Epithelial cell of esophagus (primary cell): ENCODE results near the gene OR51B4.
"Not testable (repeated sequence)": the region's sequence is repeated elsewhere in the genome, so short reads cannot be mapped to it uniquely, and the experiment has no call there.

ENCODE experiments used
- DNase-seq: peaks from one replicate; pipeline ENCODE4 v3.0.0; 2010; ENCODE audit warnings: low read depth
- H3K4me3 ChIP-seq: 2 replicates; pipeline ENCODE4 v1.5.1; 2011; ENCODE audit warnings: mild to moderate bottlenecking, low read length, control low read depth
- TF ChIP-seq, protein P1 (sequence below): IDR thresholded peaks from 2 replicates; pipeline ENCODE4 v1.5.1; 2011; ENCODE audit warnings: low read depth, mild to moderate bottlenecking, low read length, control low read depth, inconsistent platforms; ENCODE audit not compliant: insufficient read depth; ENCODE audit errors: missing control alignments

Gene OR51B4

DNA sequence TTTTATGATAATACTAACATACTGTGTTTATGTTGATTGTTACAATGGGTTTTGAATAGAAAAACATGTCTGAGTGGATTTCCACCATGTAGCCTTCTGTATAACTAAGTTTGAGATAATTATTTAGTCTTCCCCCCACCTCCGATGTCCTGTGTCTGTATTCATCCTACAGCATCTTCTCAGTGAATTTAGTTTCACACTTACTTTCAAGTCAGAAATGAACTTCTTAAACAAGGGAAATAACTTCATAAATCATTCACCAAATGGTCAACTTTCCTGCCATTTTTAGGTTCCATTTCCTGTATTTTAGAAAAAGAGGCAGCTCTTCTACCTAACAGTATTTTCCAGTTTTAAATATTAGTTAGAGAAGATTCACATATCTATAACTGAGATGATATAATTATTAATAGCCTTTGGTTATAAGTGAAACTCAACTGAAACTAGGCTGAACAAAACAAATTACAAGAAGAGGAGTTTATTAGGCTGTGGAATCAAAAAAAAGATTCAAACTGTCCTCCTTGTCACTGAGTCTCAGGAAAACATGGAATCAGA lies 38.1 kb upstream of the OR51B4 start:
- no peak for DNase-seq
- TF ChIP-seq, protein P1, sequence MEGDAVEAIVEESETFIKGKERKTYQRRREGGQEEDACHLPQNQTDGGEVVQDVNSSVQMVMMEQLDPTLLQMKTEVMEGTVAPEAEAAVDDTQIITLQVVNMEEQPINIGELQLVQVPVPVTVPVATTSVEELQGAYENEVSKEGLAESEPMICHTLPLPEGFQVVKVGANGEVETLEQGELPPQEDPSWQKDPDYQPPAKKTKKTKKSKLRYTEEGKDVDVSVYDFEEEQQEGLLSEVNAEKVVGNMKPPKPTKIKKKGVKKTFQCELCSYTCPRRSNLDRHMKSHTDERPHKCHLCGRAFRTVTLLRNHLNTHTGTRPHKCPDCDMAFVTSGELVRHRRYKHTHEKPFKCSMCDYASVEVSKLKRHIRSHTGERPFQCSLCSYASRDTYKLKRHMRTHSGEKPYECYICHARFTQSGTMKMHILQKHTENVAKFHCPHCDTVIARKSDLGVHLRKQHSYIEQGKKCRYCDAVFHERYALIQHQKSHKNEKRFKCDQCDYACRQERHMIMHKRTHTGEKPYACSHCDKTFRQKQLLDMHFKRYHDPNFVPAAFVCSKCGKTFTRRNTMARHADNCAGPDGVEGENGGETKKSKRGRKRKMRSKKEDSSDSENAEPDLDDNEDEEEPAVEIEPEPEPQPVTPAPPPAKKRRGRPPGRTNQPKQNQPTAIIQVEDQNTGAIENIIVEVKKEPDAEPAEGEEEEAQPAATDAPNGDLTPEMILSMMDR, result no peak
- no peak overlapping the region for H3K4me3 ChIP-seq

DNA sequence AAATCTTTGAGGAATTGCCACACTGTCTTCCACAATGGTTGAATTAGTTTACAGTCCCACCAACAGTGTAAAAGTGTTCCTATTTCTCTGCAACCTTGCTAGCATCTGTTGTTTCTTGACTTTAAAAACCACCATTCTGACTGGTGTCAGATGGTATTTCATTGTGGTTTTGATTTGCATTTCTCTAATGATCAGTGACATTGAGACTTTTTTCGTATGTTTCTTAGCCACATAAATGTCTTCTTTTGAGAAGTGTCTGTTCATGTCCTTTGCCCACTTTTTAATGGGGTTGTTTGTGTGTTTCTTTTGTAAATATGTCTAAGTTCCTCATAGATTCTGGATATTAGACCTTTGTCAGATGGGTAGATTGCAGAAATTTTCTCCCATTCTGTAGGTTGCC lies 35.5 kb upstream of the OR51B4 start:
- not testable (repeated sequence) for H3K4me3 ChIP-seq, DNase-seq

DNA sequence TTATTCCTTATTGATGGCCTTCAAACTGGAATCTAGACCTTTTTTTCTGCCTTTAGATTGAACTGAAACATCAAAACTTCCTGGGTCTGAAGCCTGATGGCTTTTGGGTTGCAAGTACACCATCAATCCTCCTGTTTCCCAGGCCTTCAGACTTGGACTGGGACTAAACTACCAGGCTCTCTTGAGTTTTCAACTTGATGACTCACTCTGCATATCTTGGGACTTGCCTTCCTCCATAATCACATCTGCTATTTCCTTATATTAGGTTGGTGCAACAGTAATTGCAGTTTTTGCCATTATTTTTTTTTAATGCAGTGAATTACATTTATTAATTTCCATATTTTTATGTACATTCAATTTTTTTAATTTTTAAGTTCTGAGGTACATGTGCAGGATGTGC lies 34.6 kb upstream of the OR51B4 start:
- TF ChIP-seq, protein P1, result no peak
- DNase-seq, result no peak
- H3K4me3 ChIP-seq, result no peak overlapping the region

DNA sequence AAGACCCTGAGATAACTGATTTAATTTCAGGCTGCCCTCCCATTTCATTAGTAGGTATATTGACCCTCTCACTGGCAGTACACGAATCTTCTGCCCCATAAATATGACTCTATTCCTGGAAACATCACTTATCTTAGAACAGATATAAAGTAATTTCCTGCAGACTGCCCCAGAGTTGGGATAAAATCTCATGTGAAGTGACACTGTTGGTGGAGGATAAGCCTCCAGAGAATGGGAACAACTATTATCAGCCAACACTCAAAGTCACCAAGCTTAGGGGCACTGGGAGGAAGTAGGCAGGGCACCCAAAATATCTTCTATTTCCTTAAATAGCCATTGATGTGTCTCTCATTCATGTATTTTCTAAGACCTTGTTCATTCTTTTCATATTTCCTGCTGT lies 33.4 kb upstream of the OR51B4 start:
- TF ChIP-seq, protein P1, result no peak
- H3K4me3 ChIP-seq, result no peak overlapping the region
- no peak for DNase-seq

DNA sequence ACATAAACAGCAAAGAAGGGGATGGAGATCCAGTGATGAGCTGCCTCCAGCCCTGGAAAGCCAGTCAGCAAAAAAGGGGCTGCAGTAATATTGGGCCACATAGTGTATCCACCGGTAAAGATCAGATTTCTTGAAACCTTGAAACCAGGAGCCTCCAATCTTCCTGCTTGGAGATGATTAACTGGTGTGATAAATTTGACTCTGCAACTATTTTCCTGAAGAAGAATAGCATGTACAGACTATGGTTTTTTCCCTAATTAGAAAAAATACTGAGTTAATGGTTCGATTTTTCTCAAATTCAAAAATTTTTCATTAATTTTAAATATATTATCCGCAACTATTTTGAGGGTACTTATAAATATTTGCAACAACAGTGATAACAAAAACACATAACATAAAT lies 22.5 kb upstream of the OR51B4 start, which contains the start of gene OR51B2:
OR51B2 (minus strand) TSS at position 101 of the 400 bp plus-strand sequence; CDS start at position 101, 0 bp downstream.
- DNase-seq, result no peak
- H3K4me3 ChIP-seq, result no peak within 1 kb of the TSS
- TF ChIP-seq, protein P1, result no peak

DNA sequence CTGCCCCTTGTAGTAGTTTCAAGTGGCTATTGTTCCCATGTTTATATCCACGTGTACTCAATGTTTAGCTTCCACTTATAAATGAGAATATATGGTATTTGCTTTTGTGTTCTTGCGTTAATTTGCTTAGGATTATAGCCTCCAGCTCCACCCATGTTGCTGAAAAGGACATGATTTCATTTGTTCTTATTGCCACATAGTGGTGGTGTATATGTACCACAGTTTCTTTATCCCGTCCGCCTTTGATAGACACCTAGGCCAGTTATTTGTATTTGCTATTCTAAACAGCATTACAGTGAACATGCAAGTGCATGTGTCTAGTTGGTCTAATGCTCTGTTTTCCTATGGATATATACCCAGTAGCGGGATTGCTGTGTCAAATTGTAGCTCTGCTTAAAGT lies 15.5 kb upstream of the OR51B4 start:
- H3K4me3 ChIP-seq, result no peak overlapping the region
- TF ChIP-seq, protein P1, result peak; percentile 3
- no peak for DNase-seq

DNA sequence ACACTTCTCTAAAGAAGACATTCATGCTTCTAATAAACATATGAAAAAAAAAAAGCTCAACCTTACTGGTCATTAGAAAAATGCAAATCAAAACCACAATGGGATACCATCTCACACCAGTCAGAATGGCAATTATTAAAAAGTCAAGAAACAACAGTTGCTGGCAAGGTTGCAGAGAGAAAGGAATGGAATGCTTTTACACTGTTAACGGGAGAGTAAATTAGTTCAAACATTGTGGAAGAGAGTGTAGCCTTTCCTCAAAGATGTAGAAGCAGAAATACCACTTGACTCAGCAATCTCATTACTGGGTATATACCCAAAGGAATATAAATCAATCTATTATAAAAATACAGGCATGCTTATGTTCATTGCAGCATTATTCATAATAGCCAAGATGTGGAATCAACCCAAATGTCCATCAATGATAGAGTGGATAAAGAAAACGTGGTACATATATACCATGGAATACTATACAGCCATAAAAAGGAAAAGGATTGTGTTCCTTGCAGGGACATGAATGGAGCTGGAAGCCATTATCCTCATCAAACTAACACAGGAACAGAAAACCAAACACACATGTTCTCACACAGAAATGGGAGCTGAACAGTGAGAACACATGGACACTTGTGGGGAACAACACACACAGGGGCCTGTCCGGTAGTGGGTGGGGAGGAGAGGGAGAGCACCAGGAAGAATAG lies 11.7 kb upstream of the OR51B4 start:
- H3K4me3 ChIP-seq, DNase-seq: not testable (repeated sequence)

DNA sequence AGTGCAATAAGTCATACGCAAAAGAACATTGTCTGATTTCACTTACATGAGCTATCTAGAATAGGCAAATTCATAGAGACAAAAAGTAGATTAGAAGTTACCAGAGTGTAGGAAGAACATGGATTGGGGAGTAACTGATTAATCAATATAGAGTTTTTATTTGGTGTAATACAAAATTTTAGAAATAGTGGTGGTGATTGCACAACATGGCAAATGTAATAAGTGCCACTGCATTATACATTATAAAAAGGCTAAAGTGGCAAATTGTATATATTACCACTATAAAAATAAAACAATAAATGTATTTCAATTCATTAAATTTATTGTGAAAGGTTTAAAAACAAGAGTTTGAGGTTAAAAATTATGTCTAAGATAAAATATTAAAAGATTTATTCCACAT lies 8.7 kb upstream of the OR51B4 start:
- no peak for DNase-seq
- no peak overlapping the region for H3K4me3 ChIP-seq
- TF ChIP-seq, protein P1, result no peak
